Hematopoietic multipotent progenitor cell (in vitro differentiated cells): ENCODE data around the gene FBXO24. TPM values are rescaled to one million over a fixed set of nuclear protein-coding genes. Genes with fewer than 3 reads are reported as not detected.

ENCODE experiments used
- DNase-seq, 3 donors: peaks; one replicate each; pipeline ENCODE4 v3.0.0-alpha.2; 2011 to 2015; ENCODE audit warnings: low read depth in 2 of 3, low spot score in 2 of 3
- small RNA-seq: library from RNA; depleted of rRNA; stranded (forward); fragments of <200 nt; gene quantifications from one replicate; pipeline ENCODE3, GENCODE V24; 2012
- total RNA-seq: library from RNA; depleted of rRNA; stranded (reverse); fragments of >200 nt; gene quantifications from one replicate; pipeline ENCODE4 v1.2.3, GENCODE V29; 2012

Gene FBXO24
- total RNA-seq, 1 donor = 0.81 TPM

DNA sequence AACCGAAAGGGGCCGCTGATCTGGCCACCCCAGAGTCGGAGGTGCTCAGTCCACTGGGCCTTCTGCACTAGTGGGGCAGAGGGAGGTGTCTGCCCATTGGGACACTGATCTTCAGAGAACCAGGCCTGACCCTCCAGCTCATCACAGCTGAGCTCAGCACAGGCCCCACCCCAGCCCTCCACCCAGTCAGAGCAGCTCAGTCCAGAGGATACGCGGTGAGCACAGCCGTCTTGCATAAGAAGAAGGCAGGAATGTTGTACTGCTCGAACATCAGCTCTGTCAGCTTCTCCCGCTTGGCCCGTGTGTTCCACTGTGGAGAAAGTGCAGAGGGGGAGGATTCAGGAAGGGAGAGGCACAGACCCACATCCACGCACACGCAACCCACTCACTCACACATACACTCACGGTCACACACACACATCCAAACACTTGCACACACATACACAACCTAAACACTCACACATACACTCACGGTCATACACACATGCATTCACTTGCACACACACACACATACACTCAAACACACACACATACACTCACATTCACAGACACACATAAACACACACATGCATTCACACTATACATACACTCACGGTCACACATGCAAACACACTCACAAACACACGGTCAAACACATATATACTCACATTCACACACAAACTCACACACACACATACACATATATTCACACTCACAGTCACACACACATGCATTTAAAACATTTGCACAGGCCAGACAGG lies 63.9 kb downstream of the FBXO24 start:
- DNase-seq = no peak

Small RNA genes within 50 kb of the gene (small RNA-seq; reads per million reads assigned to genes)
- not detected for gene SAP25

Other genes starting within 250 kb of the FBXO24 start
- 39.6 TPM for gene PILRB, start 228.2 kb upstream of the FBXO24 start, total RNA-seq
- gene PILRA, start 212.8 kb upstream of the FBXO24 start, total RNA-seq = 2.2 TPM
- 2.4 TPM for gene ZCWPW1, start 157.6 kb upstream of the FBXO24 start, total RNA-seq
- 88.3 TPM for gene MEPCE, start 156.5 kb upstream of the FBXO24 start, total RNA-seq
- gene PPP1R35, start 149.8 kb upstream of the FBXO24 start, total RNA-seq = 43.1 TPM
- 0.27 TPM for gene SPACDR, start 122.1 kb upstream of the FBXO24 start, total RNA-seq
- 60.9 TPM for gene TSC22D4, start 107.1 kb upstream of the FBXO24 start, total RNA-seq
- under 0.01 TPM for gene NYAP1, start 102.4 kb upstream of the FBXO24 start, total RNA-seq
- 10.5 TPM for gene AGFG2, start 47.1 kb upstream of the FBXO24 start, total RNA-seq
- gene SAP25, start 12.4 kb upstream of the FBXO24 start, total RNA-seq = 2.2 TPM
- gene LRCH4, start 199 bp upstream of the FBXO24 start, total RNA-seq = 109 TPM
- 0.81 TPM for gene PCOLCE, start 16.0 kb downstream of the FBXO24 start, total RNA-seq
- gene MOSPD3, start 26.2 kb downstream of the FBXO24 start, total RNA-seq = 12.1 TPM
- gene TFR2, start 55.2 kb downstream of the FBXO24 start, total RNA-seq = 51.7 TPM
- not detected for gene ACTL6B, start 70.1 kb downstream of the FBXO24 start, total RNA-seq
- 121 TPM for gene GNB2, start 87.4 kb downstream of the FBXO24 start, total RNA-seq
- gene GIGYF1, start 107.9 kb downstream of the FBXO24 start, total RNA-seq = 36.9 TPM
- 31.8 TPM for gene POP7, start 119.8 kb downstream of the FBXO24 start, total RNA-seq
- gene EPO, start 134.1 kb downstream of the FBXO24 start, total RNA-seq = not detected
- gene ZAN, start 147.3 kb downstream of the FBXO24 start, total RNA-seq = 0.27 TPM
- 20.5 TPM for gene EPHB4, start 241.2 kb downstream of the FBXO24 start, total RNA-seq